B cell (primary cell): ENCODE results near the gene SLC39A12. TPM values are rescaled to one million over a fixed set of nuclear protein-coding genes. Genes with fewer than 3 reads are reported as not detected.

Source experiments
- ATAC-seq: fragments of 200-7000 bp; cut with Tn5 transposase; one replicate; pipeline ENCODE4 v1.10.0; 2021; ENCODE audit warnings: low read depth, mild to moderate bottlenecking, moderate number of reproducible peaks, moderate library complexity
- CTCF ChIA-PET: fragments of 350-600 bp; sonication (Branson Sonifier 250); formaldehyde crosslinking; loops from one replicate; lab custom pipeline; 2021; ENCODE audit warnings: antibody characterized with exemption, inconsistent platforms; lab: Charles Lee
- POLR2A ChIA-PET: fragments of 350-600 bp; sonication (Branson Sonifier 250); formaldehyde crosslinking; loops from one replicate; lab custom pipeline; 2021; ENCODE audit warnings: antibody characterized with exemption; lab: Charles Lee
- DNase-seq: peaks from one replicate; pipeline ENCODE4 v3.0.0; 2013
- H2AFZ ChIP-seq: 2 replicates; pipeline ENCODE4 v1.6.1; 2012; ENCODE audit warnings: mild to moderate bottlenecking, low read depth, low read length; ENCODE audit not compliant: insufficient read depth, poor library complexity, severe bottlenecking
- H3K27ac ChIP-seq, 2 donors: 1 replicate in 1 of 2; 2 replicates in 1 of 2; pipeline ENCODE4 v1.5.1; 2012 to 2013; ENCODE audit warnings: low read length in 2 of 2, mild to moderate bottlenecking in 2 of 2, moderate library complexity in 1 of 2
- H3K27me3 ChIP-seq, 4 experiments: fragments of 200-600 bp in 1 of 4; sonication (generic) in 1 of 4; replicated peaks in 1 of 4; 1 replicate in 2 of 4; 2 replicates in 2 of 4; pipeline versions ENCODE4 v1.6.1 to v1.7.0; 2013 to 2016; ENCODE audit warnings: low read length in 3 of 4, mild to moderate bottlenecking in 2 of 4, mixed read lengths in 1 of 4, moderate library complexity in 1 of 4; ENCODE audit not compliant: insufficient read depth in 4 of 4, control insufficient read depth in 3 of 4; ENCODE audit errors: control extremely low read depth in 1 of 4
- H3K36me3 ChIP-seq, 2 experiments: replicated peaks in 1 of 2; 1 replicate in 1 of 2; 2 replicates in 1 of 2; pipeline versions ENCODE4 v1.6.1 to v1.7.1; 2013; ENCODE audit warnings: low read length in 1 of 2; ENCODE audit not compliant: insufficient read depth in 2 of 2, control insufficient read depth in 1 of 2; ENCODE audit errors: control extremely low read depth in 1 of 2, extremely low read depth in 1 of 2
- H3K4me1 ChIP-seq, 2 donors: fragments of 200-600 bp in 1 of 2; sonication (generic) in 1 of 2; 1 replicate in 1 of 2; 2 replicates in 1 of 2; pipeline versions ENCODE4 v1.5.1 to v1.6.1; 2013 to 2017; ENCODE audit warnings: low read length in 2 of 2; ENCODE audit not compliant: control insufficient read depth in 2 of 2, insufficient read depth in 2 of 2
- H3K4me2 ChIP-seq: replicated peaks from 2 replicates; pipeline ENCODE3; 2012; ENCODE audit warnings: mild to moderate bottlenecking, low read depth, low read length; ENCODE audit not compliant: poor library complexity, severe bottlenecking
- H3K4me3 ChIP-seq, 5 experiments: fragments of 200-600 bp in 1 of 5; sonication (generic) in 1 of 5; 1 replicate in 3 of 5; 2 replicates in 2 of 5; pipeline versions ENCODE4 v1.5.1 to v1.7.0; 2011 to 2016; ENCODE audit warnings: low read length in 4 of 5, mild to moderate bottlenecking in 4 of 5, low read depth in 2 of 5, control low read depth in 1 of 5, moderate library complexity in 1 of 5; ENCODE audit not compliant: insufficient read depth in 1 of 5; ENCODE audit errors: control extremely low read depth in 1 of 5, extremely low read depth in 1 of 5
- H3K79me2 ChIP-seq: fragments of 200-600 bp; sonication (generic); one replicate; pipeline ENCODE4 v1.6.0; 2016; ENCODE audit warnings: low read length; ENCODE audit not compliant: control insufficient read depth, insufficient read depth
- H3K9ac ChIP-seq: fragments of 200-600 bp; sonication (generic); 2 replicates; pipeline ENCODE4 v1.6.1; 2017; ENCODE audit warnings: mild to moderate bottlenecking, low read length, moderate library complexity
- H3K9me3 ChIP-seq, 3 donors: one replicate each; pipeline versions ENCODE4 v1.6.1 to v1.7.1; 2013; ENCODE audit warnings: low read length in 2 of 3; ENCODE audit not compliant: control insufficient read depth in 2 of 3, insufficient read depth in 1 of 3; ENCODE audit errors: control extremely low read depth in 1 of 3
- H4K20me1 ChIP-seq: 2 replicates; pipeline ENCODE4 v1.6.0; 2012; ENCODE audit warnings: mild to moderate bottlenecking, low read length; ENCODE audit not compliant: insufficient read depth, control insufficient read depth, poor library complexity, severe bottlenecking
- H3K27ac Mint-ChIP-seq: one replicate; pipeline ENCODE4 v1.8.0; 2021; ENCODE audit warnings: mixed read lengths
- H3K27me3 Mint-ChIP-seq: one replicate; pipeline ENCODE4 v1.8.0; 2021; ENCODE audit warnings: mixed read lengths
- H3K4me1 Mint-ChIP-seq: one replicate; pipeline ENCODE4 v1.8.0; 2021; ENCODE audit warnings: mixed read lengths
- H3K4me3 Mint-ChIP-seq: one replicate; pipeline ENCODE4 v1.8.0; 2021; ENCODE audit warnings: mixed read lengths
- H3K9me3 Mint-ChIP-seq: one replicate; pipeline ENCODE4 v1.8.0; 2022; ENCODE audit warnings: mixed read lengths; ENCODE audit not compliant: insufficient read depth
- CTCF ChIP-seq: fragments of 200-600 bp; IDR thresholded peaks from one replicate; pipeline ENCODE4 v1.8.0; 2022; ENCODE audit warnings: antibody characterized with exemption, mild to moderate bottlenecking
- EZH2 ChIP-seq: IDR thresholded peaks from 2 replicates; pipeline ENCODE4 v1.6.1; 2012; ENCODE audit warnings: borderline replicate concordance, low read depth, mild to moderate bottlenecking, moderate library complexity, low read length; ENCODE audit not compliant: insufficient read depth, poor library complexity, severe bottlenecking
- WGBS: methylation state at CpG from one replicate; pipeline ENCODE4 v1.1.5; 2013; ENCODE audit warnings: missing lambda C conversion rate; ENCODE audit not compliant: insufficient coverage; 5-methylcytosine and 5-hydroxymethylcytosine counted together
- intact Hi-C: fragments of 100-400 bp; cut with micrococcal nuclease; formaldehyde crosslinking; loops from one replicate; pipeline ENCODE4 v1.10.0; 2022
- polyA plus RNA-seq: library from polyadenylated mRNA; depleted of rRNA; stranded (reverse); fragments of >200 nt; gene quantifications from 2 replicates; pipeline ENCODE4 v1.2.3, GENCODE V29; 2012
- total RNA-seq, 2 donors: library from RNA; stranded (reverse); fragments of 120-200 nt in 1 of 2; gene quantifications; 1 replicate in 1 of 2; 2 replicates in 1 of 2; pipeline versions ENCODE4 v1.2.3 to v1.2.4, GENCODE V29; 2013 to 2022

Gene SLC39A12
- total and polyA plus RNA-seq, 2 donors (not counting 1 experiment from before 2014, with no cell fraction given), result not detected

GRCh38 chr10:17992266-17992665, 40.5 kb downstream of the SLC39A12 start:
- no peak overlapping the region for H3K4me2 ChIP-seq
- no peaks in the 10 kb centered on the region for H3K27me3 ChIP-seq
- H3K4me1 Mint-ChIP-seq, result peaks cover 18% of the 10 kb centered on the region
- H4K20me1 ChIP-seq, result no peaks in the 10 kb centered on the region
- H3K4me1 ChIP-seq, result peaks cover 16 to 30% of the 10 kb centered on the region in 2 donors
- no peak for ATAC-seq
- no peak for DNase-seq
- intact Hi-C loops, result no loop called here
- H3K4me3 Mint-ChIP-seq, result no peak overlapping the region
- ChIA-PET CTCF (no interaction called here), POLR2A (no interaction called here)
- no peak overlapping the region for H3K27ac ChIP-seq
- no peaks in the 10 kb centered on the region for H3K79me2 ChIP-seq
- H3K9me3 ChIP-seq, result peaks cover 0 to 7% (median 0%) of the 10 kb centered on the region in 3 donors
- H3K4me3 ChIP-seq, result no peak overlapping the region
- TF ChIP-seq CTCF (no peak), EZH2 (no peak)
- H3K27ac Mint-ChIP-seq, result no peak overlapping the region
- H3K9ac ChIP-seq, result no peak overlapping the region
- H3K27me3 Mint-ChIP-seq, result no peaks in the 10 kb centered on the region
- H2AFZ ChIP-seq, result no peak overlapping the region
- no peaks in the 10 kb centered on the region for H3K9me3 Mint-ChIP-seq
- H3K36me3 ChIP-seq, result no peaks in the 10 kb centered on the region

- H3K4me3 ChIP-seq, result no peak overlapping the region
- H3K4me1 ChIP-seq, result peaks cover 16 to 30% of the 10 kb centered on the region in 2 donors
- no peak overlapping the region for H3K4me2 ChIP-seq
- no peak overlapping the region for H3K9ac ChIP-seq
- H3K27me3 Mint-ChIP-seq, result no peaks in the 10 kb centered on the region
- DNase-seq (no peak), ATAC-seq (no peak)
- H3K4me3 Mint-ChIP-seq, result no peak overlapping the region
- H3K9me3 Mint-ChIP-seq, result no peaks in the 10 kb centered on the region
- no peak overlapping the region for H2AFZ ChIP-seq
- intact Hi-C loops, result no loop called here
- POLR2A ChIA-PET, result no interaction called here
- TF ChIP-seq EZH2, result no peak
- TF ChIP-seq CTCF, result no peak
- 86% methylated on average over 1 of the region's 3 CpGs for WGBS
- no peak overlapping the region for H3K27ac ChIP-seq
- H3K79me2 ChIP-seq, result no peaks in the 10 kb centered on the region
- peaks cover 0 to 7% (median 0%) of the 10 kb centered on the region in 3 donors for H3K9me3 ChIP-seq
- no peaks in the 10 kb centered on the region for H4K20me1 ChIP-seq
- H3K36me3 ChIP-seq, result no peaks in the 10 kb centered on the region
- H3K27ac Mint-ChIP-seq, result no peak overlapping the region
- CTCF ChIA-PET, result no interaction called here
- peaks cover 18% of the 10 kb centered on the region for H3K4me1 Mint-ChIP-seq
- H3K27me3 ChIP-seq, result no peaks in the 10 kb centered on the region
Observed at GRCh38 chr10:17993361-17993760, 41.6 kb downstream of the SLC39A12 start.
